Muscle of leg (tissue), 11 donors: Measurements from ENCODE around the gene SCN3A. TPM values are rescaled to one million over a fixed set of nuclear protein-coding genes. Genes with fewer than 3 reads are reported as not detected.

Experiments
- DNase-seq: peaks from one replicate; pipeline ENCODE4 v3.0.0; 2013
- H3K27ac ChIP-seq: one replicate; pipeline ENCODE4 v1.5.1; 2013; ENCODE audit warnings: mild to moderate bottlenecking, low read length, control low read depth
- H3K27me3 ChIP-seq: one replicate; pipeline ENCODE4 v1.6.1; 2013; ENCODE audit warnings: low read length; ENCODE audit not compliant: control insufficient read depth, insufficient read depth
- H3K36me3 ChIP-seq: one replicate; pipeline ENCODE4 v1.6.1; 2013; ENCODE audit warnings: low read length; ENCODE audit not compliant: control insufficient read depth, insufficient read depth
- H3K4me1 ChIP-seq: one replicate; pipeline ENCODE4 v1.6.1; 2013; ENCODE audit warnings: low read length; ENCODE audit not compliant: control insufficient read depth, insufficient read depth
- H3K4me3 ChIP-seq: one replicate; pipeline ENCODE4 v1.5.1; 2013; ENCODE audit warnings: low read length, control low read depth
- H3K9me3 ChIP-seq: replicated peaks from 2 replicates; pipeline ENCODE4 v1.6.1; 2013; ENCODE audit warnings: low read depth, low read length; ENCODE audit not compliant: control insufficient read depth
- WGBS: methylation state at CpG from one replicate; pipeline ENCODE4 v1.1.5; 2013; ENCODE audit warnings: missing lambda C conversion rate; ENCODE audit not compliant: insufficient coverage; 5-methylcytosine and 5-hydroxymethylcytosine counted together
- polyA plus RNA-seq, 8 donors: library from polyadenylated mRNA; unstranded; fragments of 120-200 nt; gene quantifications; one replicate each; pipeline versions ENCODE4 v1.2.1 to v1.2.3, GENCODE V29; 2013; ENCODE audit warnings: inconsistent platforms in 1 of 8, low replicate concordance in 1 of 8; ENCODE audit not compliant: insufficient read length in 8 of 8, insufficient read depth in 1 of 8
- total RNA-seq: library from RNA; stranded (reverse); fragments of 120-200 nt; gene quantifications from one replicate; pipeline ENCODE4 v1.2.4, GENCODE V29; 2013

SCN3A gene
- total and polyA plus RNA-seq, 9 donors = 0.26 to 0.87 (median 0.39) TPM

- 44% methylated on average over 3 of the region's 4 CpGs for WGBS
- no peaks in the 10 kb centered on the region for H3K27me3 ChIP-seq
- no peaks in the 10 kb centered on the region for H3K9me3 ChIP-seq
- no peaks in the 10 kb centered on the region for H3K4me1 ChIP-seq
- H3K36me3 ChIP-seq = no peaks in the 10 kb centered on the region
- no peak overlapping the region for H3K4me3 ChIP-seq
- DNase-seq = peak; percentile 17
- no peak overlapping the region for H3K27ac ChIP-seq
Observed at GRCh38 chr2:165114346-165114939, 89.4 kb downstream of the SCN3A start.

GRCh38 chr2:165113414-165113813 lies 90.4 kb downstream of the SCN3A start:
- DNase-seq = peak; percentile 6
- Histone ChIP-seq H3K4me3 (no peak overlapping the region), H3K36me3 (no peaks in the 10 kb centered on the region), H3K9me3 (no peaks in the 10 kb centered on the region), H3K27ac (no peak overlapping the region), H3K4me1 (no peaks in the 10 kb centered on the region), H3K27me3 (no peaks in the 10 kb centered on the region)
- WGBS = 29% methylated on average over 2 of the region's 2 CpGs

DNA sequence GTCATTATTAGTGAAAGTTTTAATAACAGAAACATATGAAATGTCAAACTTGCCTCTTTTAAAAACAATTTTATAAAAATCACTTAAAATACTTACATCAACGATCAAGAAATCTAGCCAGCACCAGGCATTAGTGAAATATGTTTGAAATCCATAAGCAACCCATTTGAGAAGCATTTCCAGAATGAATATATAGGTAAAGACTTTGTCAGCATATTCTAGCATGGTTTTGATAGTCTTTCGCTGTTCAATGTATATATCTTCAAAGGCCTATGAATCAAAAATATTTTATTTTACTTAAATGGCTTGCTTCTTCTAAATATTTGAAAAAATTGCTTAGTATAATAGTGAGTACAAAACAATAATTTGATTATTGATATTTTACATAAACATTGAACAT lies 91.1 kb downstream of the SCN3A start:
- no peaks in the 10 kb centered on the region for H3K4me1 ChIP-seq
- no peak overlapping the region for H3K27ac ChIP-seq
- H3K27me3 ChIP-seq = no peaks in the 10 kb centered on the region
- no peaks in the 10 kb centered on the region for H3K36me3 ChIP-seq
- WGBS = no CpG with 5 or more reads among the region's 2 CpGs
- DNase-seq = no peak
- H3K9me3 ChIP-seq = no peaks in the 10 kb centered on the region
- no peak overlapping the region for H3K4me3 ChIP-seq

- H3K4me3 ChIP-seq = no peak overlapping the region
- no peak for DNase-seq
- H3K27me3 ChIP-seq = no peaks in the 10 kb centered on the region
- no peaks in the 10 kb centered on the region for H3K36me3 ChIP-seq
- no peaks in the 10 kb centered on the region for H3K9me3 ChIP-seq
- WGBS = no CpG with 5 or more reads among the region's 4 CpGs
- H3K4me1 ChIP-seq = no peaks in the 10 kb centered on the region
- no peak overlapping the region for H3K27ac ChIP-seq
Observed at GRCh38 chr2:165112133-165112573, 91.7 kb downstream of the SCN3A start.

DNA sequence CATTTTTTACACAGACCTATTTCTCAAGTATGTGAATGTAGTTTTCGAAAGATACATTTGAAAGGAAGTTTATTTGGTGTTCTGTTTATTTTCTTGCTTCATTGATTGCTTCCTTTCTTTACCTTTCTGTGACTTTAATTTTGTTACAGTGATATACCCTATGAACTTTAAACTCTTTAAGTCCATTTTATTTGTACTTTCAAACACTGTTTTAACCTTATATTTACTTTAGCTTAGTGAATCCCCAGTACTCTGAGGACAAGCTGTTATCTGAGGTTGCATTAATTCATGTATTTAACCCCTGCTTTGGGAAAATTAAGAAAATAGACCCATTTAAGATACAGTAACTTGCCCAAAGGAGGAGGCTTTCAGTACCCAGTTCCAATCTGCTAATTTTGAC lies 93.5 kb downstream of the SCN3A start:
- no CpG with 5 or more reads among the region's 1 CpG for WGBS
- no peak overlapping the region for H3K27ac ChIP-seq
- H3K36me3 ChIP-seq = no peaks in the 10 kb centered on the region

DNA sequence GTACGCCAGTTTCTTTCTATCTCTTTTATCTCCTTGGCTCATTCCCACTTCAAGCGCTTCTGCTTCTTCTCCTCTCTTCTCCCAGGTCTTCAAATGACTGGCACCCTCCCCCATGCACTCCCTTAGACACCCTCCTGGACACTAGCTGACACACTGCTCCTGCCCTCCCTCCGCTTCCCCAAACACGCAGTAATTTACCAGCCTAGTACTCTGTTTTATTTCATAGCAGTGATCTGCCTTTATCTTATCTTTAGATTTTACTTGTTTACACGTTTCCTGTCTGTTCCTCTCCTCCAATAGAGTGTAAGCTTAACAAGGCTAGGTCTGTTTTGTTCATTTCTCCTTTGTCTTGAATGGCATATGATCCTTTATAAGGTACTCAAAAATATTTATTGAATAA lies 93.9 kb downstream of the SCN3A start:
- Histone ChIP-seq H3K9me3 (no peaks in the 10 kb centered on the region), H3K27ac (no peak overlapping the region), H3K36me3 (no peaks in the 10 kb centered on the region)

More for the DNA sequence above, 93.5 kb downstream of the SCN3A start:
- H3K4me3 ChIP-seq = no peak overlapping the region
- H3K9me3 ChIP-seq = no peaks in the 10 kb centered on the region
- H3K27me3 ChIP-seq = no peaks in the 10 kb centered on the region
- no peak for DNase-seq
- no peaks in the 10 kb centered on the region for H3K4me1 ChIP-seq

DNA sequence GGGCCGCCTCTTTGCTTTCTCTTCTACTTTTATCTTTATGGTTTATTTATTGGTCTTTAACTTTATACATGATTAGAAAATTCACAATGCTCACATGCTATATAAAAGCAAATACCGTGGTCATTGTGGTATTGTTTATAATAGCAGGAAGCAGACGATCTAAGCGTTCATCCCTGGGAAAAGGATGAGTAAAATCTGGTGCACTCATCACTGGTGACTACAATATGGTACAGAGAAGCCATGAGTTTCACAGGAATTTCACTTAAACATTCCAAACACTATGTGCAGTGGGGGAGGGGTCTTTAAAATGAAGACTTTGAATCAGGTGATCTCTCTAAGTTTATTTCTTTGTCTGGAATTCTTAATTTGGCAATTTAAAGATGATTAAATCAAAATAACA lies 97.9 kb downstream of the SCN3A start:
- Histone ChIP-seq H3K36me3 (no peaks in the 10 kb centered on the region), H3K27ac (no peak overlapping the region), H3K4me3 (no peak overlapping the region), H3K27me3 (no peaks in the 10 kb centered on the region), H3K9me3 (no peaks in the 10 kb centered on the region), H3K4me1 (no peaks in the 10 kb centered on the region)
- no peak for DNase-seq
- no CpG with 5 or more reads among the region's 4 CpGs for WGBS

More for the DNA sequence above, 93.9 kb downstream of the SCN3A start:
- 95% methylated on average over 2 of the region's 5 CpGs for WGBS
- DNase-seq = no peak
- H3K4me1 ChIP-seq = no peaks in the 10 kb centered on the region
- no peaks in the 10 kb centered on the region for H3K27me3 ChIP-seq
- no peak overlapping the region for H3K4me3 ChIP-seq

DNA sequence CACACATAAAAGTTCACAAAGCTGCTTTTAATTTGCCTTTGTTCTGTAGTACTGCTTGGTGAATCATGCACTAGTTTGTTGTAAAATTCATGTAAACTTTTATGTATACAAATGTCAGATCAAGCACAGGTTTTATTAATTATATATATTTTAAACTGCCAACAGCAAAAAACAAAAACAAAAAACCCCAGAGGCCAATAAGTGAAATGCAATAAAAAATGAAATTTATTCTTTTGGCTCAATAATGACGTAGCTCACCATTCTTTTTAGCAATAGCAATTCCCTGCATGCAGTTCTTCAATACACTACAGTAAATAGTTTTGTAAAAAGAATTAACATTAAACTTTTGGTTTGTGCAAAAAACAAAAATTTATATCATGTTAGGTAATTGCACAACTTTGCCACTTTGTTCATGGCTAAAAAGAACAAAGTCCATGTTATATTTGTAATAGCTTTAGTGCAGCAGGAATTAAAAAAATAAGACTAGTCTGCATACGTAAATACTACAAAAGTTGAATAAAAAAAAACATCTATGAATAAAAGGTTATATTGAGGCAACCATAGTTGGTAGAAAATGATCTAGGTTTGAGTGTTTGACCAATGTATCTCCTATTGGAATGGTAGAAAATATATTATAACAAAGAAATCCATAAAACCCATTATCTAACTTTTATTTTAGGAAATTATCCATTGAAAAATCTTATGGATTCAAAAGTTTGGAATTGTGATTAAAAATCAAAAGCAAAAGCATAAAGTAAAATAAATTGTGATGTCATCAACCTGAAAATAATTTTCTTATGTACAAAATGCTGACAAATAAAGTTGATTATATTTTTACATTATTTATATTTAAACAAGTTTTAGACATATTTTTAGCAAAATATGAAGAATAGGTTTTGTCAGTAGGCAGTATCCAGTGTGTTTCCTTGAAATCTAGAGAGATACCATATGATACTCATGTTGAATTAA lies 115.6 kb downstream of the SCN3A start:
- no CpG with 5 or more reads among the region's 2 CpGs for WGBS
- DNase-seq = peak; percentile 5

GRCh38 chr2:165086337-165086736 lies 117.5 kb downstream of the SCN3A start:
- no peaks in the 10 kb centered on the region for H3K4me1 ChIP-seq
- no CpG with 5 or more reads among the region's 2 CpGs for WGBS
- H3K36me3 ChIP-seq = no peaks in the 10 kb centered on the region
- H3K27me3 ChIP-seq = no peaks in the 10 kb centered on the region
- H3K9me3 ChIP-seq = no peaks in the 10 kb centered on the region
- H3K27ac ChIP-seq = no peak overlapping the region
- DNase-seq = no peak
- no peak overlapping the region for H3K4me3 ChIP-seq

More for the DNA sequence above, 115.6 kb downstream of the SCN3A start:
- Histone ChIP-seq H3K36me3 (no peaks in the 10 kb centered on the region), H3K4me3 (no peak overlapping the region), H3K9me3 (no peaks in the 10 kb centered on the region), H3K27ac (no peak overlapping the region), H3K4me1 (no peaks in the 10 kb centered on the region), H3K27me3 (no peaks in the 10 kb centered on the region)

GRCh38 chr2:165083326-165083725 lies 120.5 kb downstream of the SCN3A start:
- no CpG with 5 or more reads among the region's 4 CpGs for WGBS
- no peak overlapping the region for H3K27ac ChIP-seq
- H3K27me3 ChIP-seq = no peaks in the 10 kb centered on the region

More at GRCh38 chr2:165083326-165083725, 120.5 kb downstream of the SCN3A start:
- H3K4me3 ChIP-seq = no peak overlapping the region
- no peaks in the 10 kb centered on the region for H3K36me3 ChIP-seq
- no peaks in the 10 kb centered on the region for H3K9me3 ChIP-seq
- no peaks in the 10 kb centered on the region for H3K4me1 ChIP-seq
- DNase-seq = no peak
